ENCODE measurements around the gene CIDEA.
"Not testable (repeated sequence)": the region's sequence is repeated elsewhere in the genome, so short reads cannot be mapped to it uniquely, and the experiment has no call there.

The CIDEA gene, protein sequence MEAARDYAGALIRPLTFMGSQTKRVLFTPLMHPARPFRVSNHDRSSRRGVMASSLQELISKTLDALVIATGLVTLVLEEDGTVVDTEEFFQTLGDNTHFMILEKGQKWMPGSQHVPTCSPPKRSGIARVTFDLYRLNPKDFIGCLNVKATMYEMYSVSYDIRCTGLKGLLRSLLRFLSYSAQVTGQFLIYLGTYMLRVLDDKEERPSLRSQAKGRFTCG

DNA sequence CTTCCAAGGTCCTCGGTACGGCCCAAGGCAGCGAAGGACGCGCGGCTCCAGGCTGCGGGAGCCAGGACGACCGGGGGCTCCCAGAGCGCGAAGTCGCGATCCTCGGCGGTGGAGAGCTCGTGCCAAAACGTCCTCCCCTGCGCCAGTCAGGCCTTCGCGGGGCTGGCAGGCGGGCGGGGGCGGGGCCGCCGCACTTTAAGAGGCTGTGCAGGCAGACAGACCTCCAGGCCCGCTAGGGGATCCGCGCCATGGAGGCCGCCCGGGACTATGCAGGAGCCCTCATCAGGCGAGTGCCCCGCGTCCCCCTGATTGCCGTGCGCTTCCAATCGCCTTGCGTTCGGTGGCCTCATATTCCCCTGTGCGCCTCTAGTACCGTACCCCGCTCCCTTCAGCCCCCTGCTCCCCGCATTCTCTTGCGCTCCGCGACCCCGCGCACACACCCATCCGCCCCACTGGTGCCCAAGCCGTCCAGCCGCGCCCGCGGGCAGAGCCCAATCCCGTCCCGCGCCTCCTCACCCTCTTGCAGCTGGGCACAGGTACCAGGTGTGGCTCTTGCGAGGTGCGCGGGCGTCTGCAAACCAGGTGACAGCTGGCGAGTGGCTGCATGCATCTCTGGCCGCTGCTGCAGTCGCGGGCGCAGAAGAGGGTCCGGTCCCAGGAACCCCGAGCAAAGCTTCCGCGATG, at the start of gene CIDEA:
Gene CIDEA, plus strand, starts transcription at position 226 of the 684 bp plus-strand sequence. Its CDS starts 23 bp downstream, at position 249.
- DNase-seq: no peak

DNA sequence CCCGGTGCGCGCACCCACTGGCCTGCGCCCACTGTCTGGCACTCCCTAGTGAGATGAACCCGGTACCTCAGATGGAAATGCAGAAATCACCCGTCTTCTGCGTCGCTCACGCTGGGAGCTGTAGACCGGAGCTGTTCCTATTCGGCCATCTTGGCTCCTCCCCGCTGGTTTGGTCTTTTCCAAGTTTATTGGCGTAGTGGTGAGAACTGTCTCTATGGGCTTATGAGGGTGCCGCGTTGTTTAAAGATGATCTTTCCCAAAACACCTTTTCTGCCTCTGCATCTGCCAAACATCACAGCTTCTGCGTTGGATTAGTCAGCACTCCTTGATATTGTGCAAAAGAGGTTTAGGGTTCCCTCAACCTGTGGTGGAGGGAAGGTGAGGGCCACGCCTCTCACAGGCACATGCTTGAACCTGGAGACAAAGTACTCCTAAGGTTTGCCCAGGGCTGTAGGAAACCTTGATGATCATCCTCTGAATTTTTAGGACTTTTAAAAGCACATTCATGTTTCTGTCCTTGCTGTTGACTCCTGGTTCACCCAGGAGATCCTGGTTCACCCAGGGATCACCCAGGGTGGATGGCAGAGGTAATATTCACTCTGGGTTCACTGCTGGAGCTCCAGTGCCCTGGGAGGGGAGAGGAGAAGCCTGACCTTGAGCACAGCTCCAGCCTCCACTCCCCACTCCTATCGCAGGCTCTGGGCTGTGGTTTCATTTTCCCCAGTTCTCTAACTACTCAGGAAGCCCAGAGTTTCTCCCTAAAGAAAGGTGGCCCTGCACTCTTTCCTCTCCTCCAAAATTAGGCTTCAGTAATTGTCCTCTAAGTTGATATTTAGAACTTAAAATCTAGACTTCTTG, 45.6 kb upstream of the CIDEA start:
- not testable (repeated sequence) for DNase-seq

DNA sequence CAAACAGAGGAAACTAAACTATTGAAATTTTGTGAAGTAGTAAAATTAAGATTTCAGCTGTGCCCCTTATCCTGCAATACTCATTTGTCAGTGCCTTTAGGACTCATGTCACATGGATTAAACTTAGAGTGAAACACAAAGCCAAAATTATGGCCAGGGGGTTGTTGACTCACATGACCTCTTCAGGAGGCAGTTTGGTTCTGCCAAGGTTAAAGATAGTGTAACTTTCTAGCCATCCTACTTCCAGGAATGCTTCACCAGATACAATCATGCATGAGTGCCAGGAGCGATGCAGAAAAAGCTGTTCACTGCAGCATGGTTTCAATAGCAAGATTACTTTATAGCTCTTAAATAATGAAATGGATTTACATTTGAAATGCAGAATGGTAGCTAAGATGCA, 41.9 kb upstream of the CIDEA start:
- DNase-seq: not testable (repeated sequence)

DNA sequence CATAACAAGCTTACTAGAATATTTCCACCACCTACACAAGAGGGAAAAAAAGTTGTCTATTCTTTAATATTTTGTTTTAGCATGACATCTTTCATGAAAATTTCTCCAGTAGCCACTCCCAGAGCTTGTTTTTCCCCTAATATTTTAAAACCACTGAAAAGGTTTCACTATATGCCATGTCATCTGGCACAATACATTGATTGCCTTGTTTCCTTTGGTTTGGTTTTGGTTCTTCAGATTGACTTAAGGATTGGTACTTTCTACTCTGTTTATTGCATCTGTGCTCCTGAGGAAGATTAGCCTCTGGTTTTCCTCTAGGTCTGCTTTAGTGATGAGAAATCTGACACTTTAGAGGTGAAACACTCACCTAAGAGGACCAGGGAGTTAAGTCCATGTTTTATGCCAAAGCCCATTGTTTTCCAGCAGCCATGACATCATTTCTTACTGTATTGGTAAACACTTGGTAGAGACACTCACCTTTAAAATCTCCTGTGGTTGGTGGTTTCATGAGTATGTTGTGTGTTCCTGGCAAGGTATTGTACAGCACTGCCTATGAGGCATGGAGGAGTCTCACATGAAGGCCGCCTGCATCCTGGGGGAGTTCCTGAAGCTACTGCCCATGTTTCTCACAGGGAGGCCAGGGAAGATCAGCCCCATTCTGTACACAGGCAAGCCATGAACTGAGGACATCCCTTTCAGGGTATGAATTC, 39.7 kb upstream of the CIDEA start:
- DNase-seq: not testable (repeated sequence)

DNA sequence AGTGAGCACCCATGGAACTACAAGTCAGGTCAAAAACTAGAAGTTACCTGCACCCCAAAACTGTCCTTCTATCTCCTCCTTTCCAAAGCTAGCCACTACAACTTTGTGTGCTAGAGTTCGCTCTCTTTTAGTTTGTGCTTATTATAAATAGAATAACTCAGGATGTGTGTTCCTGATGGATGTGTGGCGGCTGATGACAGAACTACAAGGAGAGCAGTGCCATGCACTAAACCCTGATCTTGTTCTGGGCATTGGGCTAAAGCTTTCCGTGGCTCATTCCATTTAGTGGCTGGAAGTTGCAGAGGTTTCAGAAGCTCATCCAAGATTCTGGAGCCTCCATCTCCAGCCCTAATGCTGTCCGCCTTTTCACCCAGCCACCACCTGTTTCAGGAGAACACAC, 37.7 kb upstream of the CIDEA start:
- DNase-seq: not testable (repeated sequence)

DNA sequence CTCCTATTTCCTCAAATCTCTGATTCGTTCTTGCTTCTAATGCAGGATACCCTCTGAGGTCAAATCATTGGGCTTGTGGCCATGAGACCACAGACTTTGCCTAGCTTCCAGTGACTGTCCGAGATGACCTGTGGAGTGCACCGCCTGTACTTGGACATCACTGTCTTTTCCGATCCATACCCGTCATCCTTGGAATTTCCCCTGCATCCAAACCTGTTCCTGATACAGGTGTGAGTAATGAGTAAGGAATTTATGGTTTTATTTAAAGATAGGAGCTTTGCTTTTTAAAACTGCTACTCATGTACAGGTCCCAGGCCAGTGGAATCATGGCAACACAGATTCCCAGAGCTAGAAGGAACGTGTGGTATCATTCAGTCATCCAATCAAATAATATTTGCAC, 35.6 kb upstream of the CIDEA start:
- not testable (repeated sequence) for DNase-seq

DNA sequence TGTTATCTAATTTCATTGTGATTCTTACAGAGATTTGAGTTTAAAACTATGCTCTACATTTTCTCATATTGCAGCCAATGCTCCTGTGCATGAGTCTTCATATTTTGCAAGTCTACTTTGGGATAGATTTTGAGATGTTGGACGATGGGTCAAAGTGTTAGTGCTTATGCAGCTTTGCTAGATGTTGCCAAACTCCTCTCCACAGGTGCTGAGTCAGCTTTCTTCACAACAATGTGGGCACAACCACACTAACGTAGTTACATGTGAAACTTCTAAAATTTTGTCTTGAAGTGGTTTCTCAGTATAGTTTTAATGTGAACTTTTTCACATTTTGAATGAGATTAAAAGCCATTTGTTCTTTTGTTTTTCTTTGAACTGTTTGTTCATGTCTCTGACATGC, 32.1 kb upstream of the CIDEA start:
- DNase-seq: not testable (repeated sequence)

DNA sequence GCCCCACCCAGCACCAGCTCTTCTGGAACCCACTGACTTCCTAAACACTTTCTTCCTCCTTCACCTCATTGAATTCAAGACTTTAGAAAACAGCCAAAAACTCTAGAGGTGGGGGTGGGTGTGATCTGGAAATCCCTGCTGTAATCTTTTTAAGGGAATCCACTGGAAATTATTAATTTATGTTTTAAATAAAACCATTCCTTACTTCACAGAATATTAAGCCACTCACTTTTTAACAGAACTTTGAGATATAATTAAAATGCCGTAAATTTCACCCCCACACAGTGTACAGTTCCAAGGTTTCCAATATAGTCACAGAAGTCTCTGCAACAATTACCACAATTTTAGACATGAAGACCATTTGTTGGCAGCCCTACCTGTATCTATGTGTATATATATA, 30.8 kb upstream of the CIDEA start:
- not testable (repeated sequence) for DNase-seq

DNA sequence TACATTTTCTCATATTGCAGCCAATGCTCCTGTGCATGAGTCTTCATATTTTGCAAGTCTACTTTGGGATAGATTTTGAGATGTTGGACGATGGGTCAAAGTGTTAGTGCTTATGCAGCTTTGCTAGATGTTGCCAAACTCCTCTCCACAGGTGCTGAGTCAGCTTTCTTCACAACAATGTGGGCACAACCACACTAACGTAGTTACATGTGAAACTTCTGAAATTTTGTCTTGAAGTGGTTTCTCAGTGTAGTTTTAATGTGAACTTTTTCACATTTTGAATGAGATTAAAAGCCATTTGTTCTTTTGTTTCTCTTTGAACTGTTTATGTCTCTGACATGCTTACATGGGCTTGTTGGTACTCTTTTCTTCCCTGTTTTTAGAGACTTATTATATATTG, 27.4 kb upstream of the CIDEA start:
- DNase-seq: not testable (repeated sequence)

DNA sequence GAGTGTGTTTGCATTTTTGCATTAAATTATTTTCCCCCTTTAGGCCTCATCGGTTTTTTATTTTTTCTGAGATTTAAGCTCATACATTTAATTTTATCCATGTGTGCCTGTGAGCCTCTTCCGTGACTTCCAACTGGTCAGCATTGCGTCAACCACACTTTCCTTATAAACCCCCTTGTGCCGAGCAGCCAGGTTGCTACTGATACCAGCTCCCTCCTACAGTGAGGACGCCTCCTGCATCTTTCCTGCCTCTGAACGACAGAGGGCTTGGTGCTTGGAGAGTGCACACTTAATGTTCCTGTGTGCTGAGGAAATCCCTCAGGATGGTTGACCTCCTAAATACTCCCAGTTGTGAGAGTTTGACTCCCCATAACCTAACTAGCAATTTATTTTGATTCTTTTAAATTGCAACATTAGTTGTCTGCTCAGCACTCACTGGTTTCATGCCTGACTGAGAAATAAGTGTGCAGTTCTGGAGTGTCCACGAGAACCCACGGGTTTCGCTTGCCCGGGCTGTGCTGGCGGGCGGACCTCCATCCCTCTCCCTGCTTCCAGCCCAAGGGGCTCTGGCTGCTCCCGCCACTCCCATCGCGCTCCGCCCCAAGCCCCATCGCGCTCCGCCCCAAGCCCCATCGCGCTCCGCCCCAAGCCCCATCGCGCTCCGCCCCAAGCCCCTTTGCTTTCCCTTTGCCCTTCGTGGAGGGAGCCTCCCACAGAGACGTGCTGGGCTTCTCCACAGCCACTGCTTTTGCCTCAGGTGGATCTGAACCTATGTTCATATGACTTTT, 26.6 kb upstream of the CIDEA start:
- DNase-seq: not testable (repeated sequence)

DNA sequence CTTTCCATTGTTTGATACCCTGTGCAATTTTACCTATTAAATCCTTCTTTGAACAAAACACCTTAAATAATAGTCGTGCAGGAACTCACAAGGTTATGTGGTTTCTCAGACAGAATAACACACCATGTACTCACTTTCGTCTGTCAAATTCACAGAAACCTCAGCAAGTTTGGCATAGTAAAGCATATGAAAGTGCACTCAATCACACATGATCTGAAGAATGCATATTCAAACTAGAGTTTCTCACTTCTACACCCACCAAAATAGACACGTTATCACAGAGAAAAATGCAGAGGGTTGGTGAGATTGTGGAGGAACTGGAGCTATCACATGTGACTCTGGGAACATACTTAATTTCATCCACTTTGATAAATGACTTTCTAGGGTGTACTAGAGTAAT, 25.9 kb upstream of the CIDEA start:
- DNase-seq: not testable (repeated sequence)

DNA sequence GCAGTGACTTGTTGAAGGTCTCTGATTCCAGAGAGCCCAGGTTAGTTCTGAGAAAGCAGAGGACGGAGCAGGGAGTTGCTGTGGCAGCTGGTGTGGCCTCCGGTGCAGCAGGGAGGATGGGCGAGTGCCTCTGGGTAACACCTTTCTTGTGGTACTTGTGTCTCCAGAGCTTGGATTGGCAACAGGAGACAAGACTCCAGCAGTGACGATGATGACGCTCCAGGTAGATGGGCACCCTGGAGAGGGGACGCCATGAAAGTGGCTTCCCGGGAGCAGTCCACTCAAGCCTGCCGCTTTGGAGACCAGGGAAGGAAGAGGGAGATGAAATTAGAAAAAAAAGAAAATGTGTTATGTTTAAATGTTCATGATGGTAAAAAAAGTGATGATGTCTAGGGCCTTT, 23.6 kb upstream of the CIDEA start:
- DNase-seq: not testable (repeated sequence)

DNA sequence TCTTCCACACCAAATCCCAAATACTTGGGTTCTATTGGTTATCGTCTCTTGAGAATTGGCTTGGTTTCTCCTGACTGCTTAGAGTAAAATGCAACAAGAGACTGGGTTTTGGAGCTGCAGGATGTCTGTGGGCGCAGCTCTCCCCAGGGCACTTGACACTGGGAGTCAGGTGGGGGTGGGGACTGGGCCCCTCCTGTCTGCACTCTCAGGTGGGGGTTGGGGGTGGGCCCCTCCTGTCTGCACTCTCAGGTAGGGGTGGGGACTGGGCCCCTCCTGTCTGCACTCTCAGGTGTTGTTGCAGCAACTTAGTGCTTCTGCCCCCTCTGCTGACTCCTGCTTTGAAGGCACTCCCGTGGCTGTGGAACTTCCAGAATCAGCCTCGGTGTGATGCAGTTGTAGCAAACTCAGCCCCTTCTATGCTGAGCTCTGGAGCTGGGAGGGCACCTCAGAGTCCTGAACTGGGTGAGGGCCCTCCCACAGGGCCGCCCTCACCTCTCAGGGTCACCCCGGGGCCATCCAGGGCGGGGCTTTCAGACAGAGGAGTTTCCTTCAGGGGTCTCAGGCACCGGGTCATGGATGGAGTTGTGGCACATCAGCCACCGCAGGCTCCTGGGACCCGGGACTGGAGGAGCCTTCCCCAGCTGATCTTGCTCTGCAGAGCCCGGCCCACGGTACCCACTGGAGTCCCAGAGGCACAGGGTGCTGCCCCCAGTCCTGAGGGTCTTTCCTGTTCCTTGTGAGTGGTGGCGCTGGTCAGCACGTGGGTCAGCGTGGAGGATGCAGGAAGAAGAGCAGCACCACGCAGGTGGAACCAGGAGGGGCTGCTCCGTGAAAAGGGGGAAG, 22.9 kb upstream of the CIDEA start:
- DNase-seq: no peak

DNA sequence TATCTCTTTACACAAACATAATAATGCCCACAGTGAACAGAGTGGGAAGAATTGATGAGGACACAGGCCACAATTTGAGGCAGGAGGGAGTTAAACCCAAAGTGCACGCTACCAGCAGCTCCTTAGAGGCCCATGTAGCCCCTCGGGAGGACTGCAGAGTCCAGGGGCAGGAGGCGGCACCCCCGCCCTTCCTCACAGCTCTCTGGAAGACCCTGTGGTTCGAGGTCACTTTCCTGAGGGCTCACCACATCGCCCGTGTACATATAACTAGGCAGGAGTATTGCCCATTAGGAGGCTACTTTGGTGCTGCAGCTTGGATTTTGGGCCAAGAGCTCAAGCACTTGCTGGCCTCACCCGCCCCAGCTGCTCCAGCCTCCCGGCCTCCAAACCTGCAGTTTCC, 22.2 kb upstream of the CIDEA start:
- DNase-seq: no peak

DNA sequence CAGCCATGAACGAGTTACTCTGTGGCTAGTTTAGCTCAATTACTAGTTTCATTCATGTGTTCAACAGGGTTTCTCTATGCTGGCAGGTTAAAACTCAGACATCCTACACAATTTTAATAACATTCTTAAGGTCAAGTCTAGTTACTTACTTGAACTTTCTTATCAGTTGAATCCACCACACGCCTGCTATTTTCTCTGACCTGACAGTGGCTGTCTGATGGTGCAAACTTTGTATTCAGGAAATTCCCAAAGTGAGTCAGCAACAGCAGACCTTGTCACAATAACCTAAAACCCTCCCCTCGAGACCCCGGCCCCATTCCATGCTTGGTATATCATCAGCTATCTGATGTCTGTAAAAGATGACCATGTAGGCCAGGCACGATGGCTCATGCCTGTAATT, 20.8 kb upstream of the CIDEA start:
- no peak for DNase-seq

DNA sequence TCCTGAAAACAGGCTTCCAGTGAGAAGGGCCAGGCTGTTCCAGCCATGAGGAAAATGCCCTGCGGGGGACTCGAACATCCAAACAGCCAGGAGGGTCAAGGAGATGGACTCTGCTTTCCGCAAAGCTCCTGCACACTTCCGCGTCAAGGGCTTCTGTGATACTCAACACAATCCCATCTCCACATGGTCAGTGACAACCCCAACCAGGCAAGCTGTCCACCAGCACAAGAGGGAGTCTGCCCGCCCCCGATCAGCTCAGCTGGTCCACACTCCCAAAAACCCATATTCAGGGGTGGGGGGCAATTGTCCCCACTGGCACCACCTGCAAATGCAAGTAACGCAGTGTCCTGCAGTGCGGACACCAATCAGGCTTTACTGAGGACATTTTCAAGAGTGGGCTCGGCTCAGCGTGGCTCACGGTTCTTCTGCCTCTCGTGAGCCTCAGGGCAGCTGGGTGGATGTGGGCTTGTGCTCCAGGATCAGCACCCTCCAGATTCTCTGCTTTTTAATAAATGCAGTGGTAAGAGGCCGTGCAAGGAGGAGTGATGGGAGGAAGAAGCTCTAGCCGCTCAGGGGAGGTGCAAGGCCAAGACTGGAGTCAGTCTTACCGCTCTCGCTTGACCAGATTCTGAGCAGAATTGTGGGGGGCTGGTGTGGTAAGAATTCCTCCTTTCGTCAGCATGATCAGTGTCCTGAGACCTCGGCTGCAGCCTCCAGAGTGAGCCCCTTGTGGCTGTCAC, 19.5 kb upstream of the CIDEA start:
- DNase-seq: no peak

DNA sequence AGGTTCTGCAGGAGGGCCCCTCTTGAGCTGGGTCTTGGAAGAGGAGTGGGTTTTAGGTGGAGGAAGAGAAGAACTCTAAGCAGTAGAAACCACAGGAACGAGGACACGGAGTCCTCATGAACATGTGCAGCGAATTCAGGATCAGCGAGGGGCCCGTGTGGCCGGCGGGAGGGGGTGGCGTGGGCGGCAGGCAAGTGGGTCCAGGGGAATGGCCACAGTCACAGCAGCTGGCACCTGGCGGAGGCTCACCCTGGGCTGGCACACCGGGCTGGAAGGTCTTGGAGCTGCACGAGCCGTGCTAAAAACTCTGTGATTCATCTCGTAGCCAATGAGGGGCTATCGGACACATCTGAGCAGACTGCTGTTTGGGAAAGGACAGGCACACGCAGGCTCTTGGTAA, 18.0 kb upstream of the CIDEA start:
- DNase-seq: no peak

DNA sequence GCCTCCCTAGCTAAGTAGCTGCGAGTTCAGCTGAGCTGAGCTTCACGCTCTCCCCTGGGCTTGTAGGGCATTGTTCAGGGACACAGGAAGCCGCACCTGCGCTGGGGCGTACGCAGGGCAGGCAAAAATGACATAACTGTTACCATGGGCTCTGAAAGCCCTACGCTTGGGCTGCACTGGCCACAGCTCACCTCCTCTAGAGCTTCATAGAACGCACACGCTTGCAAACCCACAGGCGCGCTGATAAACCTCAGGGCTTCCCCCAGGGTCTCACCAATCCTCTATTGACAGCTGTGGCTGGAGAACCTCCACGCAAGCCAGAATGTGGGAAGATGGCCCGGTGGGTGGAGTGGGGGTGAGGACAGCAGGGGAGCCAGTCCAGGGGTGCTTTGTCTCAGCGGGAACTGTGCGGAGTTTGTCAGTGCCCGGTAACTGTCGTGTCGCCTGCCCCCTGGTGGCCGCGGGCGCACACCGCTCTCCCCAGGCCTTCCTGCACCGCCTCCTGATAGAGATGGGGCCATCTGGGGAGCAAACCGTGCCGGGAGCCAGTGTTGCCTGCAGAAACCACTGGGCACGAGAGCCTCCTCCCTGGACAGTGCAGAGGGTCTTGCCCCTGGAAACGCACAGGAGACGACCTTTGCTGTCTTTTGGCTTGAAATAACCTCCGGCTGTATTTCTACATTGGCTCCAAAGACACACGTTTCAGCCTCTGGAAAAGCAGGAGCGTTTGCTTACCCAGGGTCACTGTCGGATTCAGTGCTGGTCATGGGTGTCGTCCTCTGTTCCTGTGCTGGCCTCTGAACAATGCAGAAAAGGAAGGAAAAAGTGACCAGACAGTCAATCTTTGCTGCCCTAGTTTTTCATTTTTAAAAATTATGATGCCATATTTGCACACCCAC, 17.0 kb upstream of the CIDEA start:
- DNase-seq: peak; percentile 74 to 85

DNA sequence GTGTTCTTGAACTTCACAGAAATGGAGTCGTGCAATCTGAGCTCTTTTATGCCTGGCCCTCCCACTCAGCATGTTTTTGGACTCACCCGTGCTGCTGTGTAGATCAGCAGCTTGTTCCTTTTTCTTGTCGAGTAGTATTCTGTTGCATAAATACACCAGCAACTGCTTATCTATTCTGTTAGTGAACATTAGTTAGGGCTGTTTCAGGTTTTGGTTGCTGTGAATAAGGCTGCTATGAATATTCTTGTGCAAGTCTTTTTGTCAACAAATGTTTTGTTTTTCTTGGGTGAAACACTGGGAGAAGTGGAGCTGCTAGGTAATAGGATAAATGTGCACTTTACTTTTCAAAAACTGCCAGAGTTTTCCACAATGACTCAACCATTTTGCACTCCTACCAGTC, 15.3 kb upstream of the CIDEA start:
- DNase-seq: no peak

Data from stimulated activated CD4-positive, alpha-beta T cell treated with anti-CD3 and anti-CD28 coated beads, Interleukin-2, amount 100 ng/mL, for 24 hours (primary cell).